ENCODE measurements around the gene RAPGEF4.

The RAPGEF4 gene

GRCh38 chr2:172769879-172770278 is 34.2 kb downstream of the RAPGEF4 start:
- no peak for TF ChIP-seq CTCF (IDR thresholded peaks at IDR 0.05; ENCODE audit: borderline replicate concordance, insufficient read depth, low read depth, low read length)

GRCh38 chr2:172770887-172771286 is 35.2 kb downstream of the RAPGEF4 start:
- H3K4me3 ChIP-seq (ENCODE audit: low read depth, low read length): no peak overlapping the region
- no peak for TF ChIP-seq CTCF (IDR thresholded peaks at IDR 0.05; ENCODE audit: borderline replicate concordance, insufficient read depth, low read depth, low read length)

More at GRCh38 chr2:172769879-172770278, 34.2 kb downstream of the RAPGEF4 start:
- no peak overlapping the region for H3K4me3 ChIP-seq (ENCODE audit: low read depth, low read length)

- no peak overlapping the region for H3K4me3 ChIP-seq (ENCODE audit: low read depth, low read length)
- no peak for TF ChIP-seq CTCF (IDR thresholded peaks at IDR 0.05; ENCODE audit: borderline replicate concordance, insufficient read depth, low read depth, low read length)
These were observed 37.0 kb downstream of the RAPGEF4 start for GRCh38 chr2:172772633-172773032.

GRCh38 chr2:172774302-172774701 is 38.7 kb downstream of the RAPGEF4 start:
- no peak overlapping the region for H3K4me3 ChIP-seq (ENCODE audit: low read depth, low read length)
- no peak for TF ChIP-seq CTCF (IDR thresholded peaks at IDR 0.05; ENCODE audit: borderline replicate concordance, insufficient read depth, low read depth, low read length)

GRCh38 chr2:172775319-172775718 is 39.7 kb downstream of the RAPGEF4 start:
- H3K4me3 ChIP-seq (ENCODE audit: low read depth, low read length): no peak overlapping the region
- no peak for TF ChIP-seq CTCF (IDR thresholded peaks at IDR 0.05; ENCODE audit: borderline replicate concordance, insufficient read depth, low read depth, low read length)

- no peak for TF ChIP-seq CTCF (IDR thresholded peaks at IDR 0.05; ENCODE audit: borderline replicate concordance, insufficient read depth, low read depth, low read length)
- no peak overlapping the region for H3K4me3 ChIP-seq (ENCODE audit: low read depth, low read length)
These were observed 41.8 kb downstream of the RAPGEF4 start for GRCh38 chr2:172777431-172777830.

- no peak overlapping the region for H3K4me3 ChIP-seq (ENCODE audit: low read depth, low read length)
- no peak for TF ChIP-seq CTCF (IDR thresholded peaks at IDR 0.05; ENCODE audit: borderline replicate concordance, insufficient read depth, low read depth, low read length)
These were observed 47.0 kb downstream of the RAPGEF4 start for GRCh38 chr2:172782506-172783164.

Measured in GM12875 (cell line).